ENCODE results near the gene MPP7. TPM values are rescaled to one million over a fixed set of nuclear protein-coding genes. Genes with fewer than 3 reads are reported as not detected.

MPP7 gene
- total RNA-seq, 1 experiment from 2014 or later = 3.2 TPM

DNA sequence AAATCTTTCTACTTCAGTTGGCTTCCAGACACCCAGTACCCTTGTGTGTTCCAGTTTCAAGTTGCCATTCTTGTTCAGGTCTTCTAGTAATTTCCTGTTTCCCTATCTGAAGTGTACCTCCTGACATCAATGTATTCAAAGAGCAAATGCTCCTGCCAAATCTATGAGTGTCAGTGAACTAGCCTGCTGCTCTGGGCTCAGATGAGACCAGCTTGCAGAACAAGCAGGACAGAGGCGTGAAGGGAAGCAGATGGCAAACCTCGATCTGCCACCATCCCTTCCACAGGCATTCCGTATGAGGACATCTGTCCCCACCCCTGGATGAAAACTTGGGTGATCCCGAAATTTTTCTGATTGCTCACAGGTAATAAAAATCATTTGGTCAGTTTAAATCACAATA, 4.4 kb upstream of the MPP7 start:
- no peak for DNase-seq (ENCODE audit: low read depth)

DNA sequence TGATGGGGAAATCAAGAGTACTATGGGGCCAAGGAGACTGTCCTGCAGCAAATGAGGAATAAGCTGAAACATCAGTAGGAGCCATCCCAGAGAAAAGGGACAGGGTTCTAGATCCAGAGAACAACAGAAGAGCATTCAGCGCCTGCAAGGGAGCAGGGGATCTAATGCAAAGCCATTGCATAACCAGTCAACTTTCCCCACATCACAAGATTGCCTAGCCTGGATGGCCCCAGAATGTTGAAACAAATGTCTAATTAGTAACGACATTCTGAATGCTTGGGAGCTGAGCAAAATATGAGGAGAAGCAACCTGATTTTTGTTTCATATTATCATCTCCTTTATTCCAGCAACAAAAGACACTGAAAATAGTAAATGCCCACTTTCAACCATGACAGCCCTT, 2.7 kb upstream of the MPP7 start:
- no peak for DNase-seq (ENCODE audit: low read depth)

DNA sequence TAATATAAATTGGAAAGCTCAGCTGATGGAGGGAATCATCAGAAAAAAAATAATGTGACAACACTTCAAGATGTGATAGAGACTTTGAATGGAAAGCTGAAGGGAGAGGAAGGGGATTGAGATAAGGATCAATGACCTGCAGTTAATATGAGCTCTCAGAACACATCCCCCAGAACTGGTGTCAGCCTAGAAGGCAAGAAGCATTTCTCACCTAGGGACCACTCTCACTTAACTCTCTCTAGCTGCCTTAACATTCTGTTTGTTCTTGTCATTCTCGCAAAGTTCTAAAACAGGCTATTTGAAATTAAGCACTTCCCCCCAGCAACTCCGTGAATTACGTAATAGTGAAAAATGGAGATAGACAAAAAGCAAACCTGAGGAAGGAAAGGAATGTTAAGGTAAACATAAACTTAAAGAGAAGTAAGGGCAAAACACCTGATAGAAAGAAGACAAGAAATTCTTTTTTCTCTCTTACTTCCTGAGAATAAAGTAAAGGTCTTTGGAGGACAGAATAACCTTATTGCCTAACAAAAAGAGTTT, 1.2 kb upstream of the MPP7 start:
- no peak for DNase-seq (ENCODE audit: low read depth)

GRCh38 chr10:28302012-28302637, 739 bp downstream of the MPP7 start:
- DNase-seq (ENCODE audit: low read depth) = peak; percentile 53

- DNase-seq (ENCODE audit: low read depth) = peak; percentile 24
Measured at GRCh38 chr10:28300027-28300426, 2.8 kb downstream of the MPP7 start.

DNA sequence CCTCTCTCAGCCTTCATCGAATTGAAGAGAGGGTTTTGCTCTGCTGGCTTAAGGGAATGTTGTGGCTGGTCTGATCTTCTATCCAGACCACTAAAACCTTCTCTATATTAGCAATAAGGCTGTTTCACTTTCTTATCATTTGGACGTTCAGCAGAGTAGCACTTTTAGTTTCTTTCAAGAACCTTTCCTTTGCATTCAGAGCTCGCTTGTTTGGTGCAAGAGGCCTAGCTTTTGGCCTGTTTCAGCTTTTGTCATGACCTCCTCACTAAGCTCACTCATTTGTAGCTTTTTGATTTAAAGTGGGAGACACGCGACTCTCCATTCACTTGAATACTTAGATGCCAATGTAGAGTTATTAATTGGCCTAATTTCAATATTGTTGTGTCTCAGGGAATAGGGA, 3.9 kb downstream of the MPP7 start:
- no peak for DNase-seq (ENCODE audit: low read depth)

GRCh38 chr10:28296023-28296422, 6.8 kb downstream of the MPP7 start:
- DNase-seq (ENCODE audit: low read depth) = no peak

GRCh38 chr10:28295336-28295735, 7.5 kb downstream of the MPP7 start:
- DNase-seq (ENCODE audit: low read depth) = no peak

- DNase-seq (ENCODE audit: low read depth) = no peak
Measured at GRCh38 chr10:28294809-28295208, 8.1 kb downstream of the MPP7 start.

- no peak for DNase-seq (ENCODE audit: low read depth)
Measured at GRCh38 chr10:28294169-28294532, 8.7 kb downstream of the MPP7 start.

DNA sequence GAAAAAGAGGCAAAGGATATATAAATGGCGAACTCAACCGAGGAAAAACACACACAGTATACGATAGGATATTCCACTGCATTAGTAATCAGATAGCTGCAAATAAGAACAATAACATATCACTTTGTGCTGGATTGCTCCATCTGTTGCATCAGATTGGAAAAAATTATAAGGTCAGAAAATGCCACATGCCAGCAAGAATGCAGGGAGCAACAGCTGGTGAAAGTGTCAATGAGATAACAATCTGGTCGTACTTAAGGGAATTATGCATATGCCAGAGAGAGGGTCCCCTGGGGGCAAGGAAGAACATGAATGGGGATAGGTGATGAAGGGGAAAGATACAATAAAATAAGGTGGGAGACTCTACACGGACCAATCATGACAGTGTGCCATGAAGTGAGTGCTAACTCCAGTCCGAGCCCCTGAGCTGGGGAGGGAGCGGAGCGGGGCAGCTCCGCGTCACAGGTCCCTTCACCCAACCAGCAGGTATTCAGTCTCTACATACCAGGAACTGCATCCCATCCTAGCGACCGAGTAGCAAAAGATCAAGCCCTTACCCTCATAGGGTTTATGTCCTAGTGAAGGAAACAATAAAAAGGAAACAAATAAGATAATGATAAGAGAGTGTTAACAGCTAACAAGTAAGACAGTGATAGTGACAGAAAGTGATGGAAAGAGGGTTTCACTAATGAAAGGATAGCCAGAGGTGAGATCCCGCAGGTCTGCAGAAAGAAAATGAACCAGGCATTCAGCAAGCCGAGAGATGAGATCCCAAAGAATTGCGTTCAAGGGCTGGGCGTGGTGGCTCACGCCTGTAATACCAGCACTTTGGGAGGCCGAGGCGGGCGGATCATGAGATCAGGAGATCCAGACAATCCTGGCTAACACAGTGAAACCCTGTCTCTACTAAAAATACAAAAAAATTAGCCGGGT, 9.4 kb downstream of the MPP7 start:
- DNase-seq (ENCODE audit: low read depth) = peak; percentile 81

- DNase-seq (ENCODE audit: low read depth) = peak; percentile 82
Measured at GRCh38 chr10:28291881-28292297, 11.0 kb downstream of the MPP7 start.

DNA sequence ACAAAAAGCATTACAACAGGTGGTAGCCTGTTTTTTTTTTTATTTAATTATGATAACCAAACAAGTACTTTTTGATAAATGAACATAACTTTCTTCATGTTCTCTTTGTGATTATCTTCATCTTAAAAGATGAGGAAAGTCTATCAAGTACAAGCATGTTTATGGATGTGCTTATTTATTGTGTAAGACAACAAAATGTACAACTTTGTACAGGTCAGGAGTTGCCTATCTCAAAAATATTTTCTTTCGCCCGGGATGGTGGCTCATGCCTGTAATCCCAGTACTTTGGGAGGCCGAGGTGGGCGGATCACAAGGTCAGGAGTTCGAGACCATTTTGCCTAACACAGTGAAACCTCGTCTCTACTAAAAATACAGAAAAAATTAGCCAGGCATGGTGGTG, 17.0 kb downstream of the MPP7 start:
- no peak for DNase-seq (ENCODE audit: low read depth)

- DNase-seq (ENCODE audit: low read depth) = peak; percentile 8
Measured at GRCh38 chr10:28284126-28284525, 18.7 kb downstream of the MPP7 start.

GRCh38 chr10:28283251-28283650, 19.6 kb downstream of the MPP7 start:
- no peak for DNase-seq (ENCODE audit: low read depth)

DNA sequence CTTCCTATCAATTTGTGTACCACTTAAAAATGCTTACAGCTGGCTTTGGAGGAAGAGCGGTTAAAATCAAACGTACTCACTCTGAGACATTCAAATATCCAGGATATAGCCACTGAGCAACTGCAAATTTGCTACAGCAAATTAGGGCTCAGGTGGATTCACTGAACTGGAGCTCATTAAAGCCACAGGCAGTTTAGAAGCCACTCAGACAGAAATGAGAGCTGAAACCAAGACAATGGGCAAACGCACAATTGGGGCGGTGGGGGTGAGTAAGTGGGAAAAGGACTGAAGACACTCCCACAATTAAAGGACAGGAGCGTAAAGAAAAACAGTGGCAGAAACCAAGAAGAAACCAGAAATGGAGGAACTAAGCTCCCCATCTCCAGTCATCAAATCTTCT, 20.5 kb downstream of the MPP7 start:
- no peak for DNase-seq (ENCODE audit: low read depth)

GRCh38 chr10:28281726-28282315, 21.0 kb downstream of the MPP7 start:
- peak; percentile 17 for DNase-seq (ENCODE audit: low read depth)

DNA sequence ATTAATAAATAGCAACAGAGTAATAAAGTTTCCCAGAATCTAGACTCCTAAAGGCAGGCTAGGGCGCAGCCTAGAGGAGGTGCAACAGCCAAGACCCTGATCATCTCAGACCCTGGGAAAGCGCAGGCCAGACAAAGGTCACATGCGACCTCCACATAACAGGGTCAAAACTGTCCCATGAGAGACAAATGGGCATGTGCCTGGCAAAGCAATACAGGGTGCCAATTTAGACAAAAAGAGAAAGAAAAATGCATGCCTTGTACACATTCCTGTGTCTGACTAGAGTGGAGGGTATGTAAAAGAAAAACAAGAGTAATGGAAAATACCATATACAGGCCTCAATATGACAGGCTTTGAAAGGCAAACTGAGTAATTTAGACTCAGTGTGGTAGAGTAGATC, 22.2 kb downstream of the MPP7 start:
- peak; percentile 35 for DNase-seq (ENCODE audit: low read depth)

- no peak for DNase-seq (ENCODE audit: low read depth)
Measured at GRCh38 chr10:28279878-28280277, 23.0 kb downstream of the MPP7 start.

GRCh38 chr10:28278842-28279241, 24.0 kb downstream of the MPP7 start:
- no peak for DNase-seq (ENCODE audit: low read depth)

DNA sequence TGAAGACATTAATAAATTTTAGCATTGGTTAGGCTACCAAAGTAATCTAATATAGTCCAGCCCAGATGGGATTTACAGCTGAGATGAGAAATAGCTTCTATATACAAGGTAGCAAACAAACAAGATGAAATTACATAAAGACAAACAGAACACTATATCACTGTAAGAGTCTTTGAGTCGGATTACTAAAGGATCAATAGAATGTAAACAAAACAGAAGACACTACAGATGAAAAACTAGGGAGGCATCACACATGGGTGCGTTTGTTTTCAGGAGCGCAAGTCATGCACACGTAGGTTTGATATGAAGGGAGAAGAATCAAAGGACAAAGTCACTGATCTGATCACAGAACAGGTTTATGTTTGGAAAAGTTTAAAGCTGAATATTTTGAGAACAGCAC, 26.5 kb downstream of the MPP7 start:
- DNase-seq (ENCODE audit: low read depth) = no peak

DNA sequence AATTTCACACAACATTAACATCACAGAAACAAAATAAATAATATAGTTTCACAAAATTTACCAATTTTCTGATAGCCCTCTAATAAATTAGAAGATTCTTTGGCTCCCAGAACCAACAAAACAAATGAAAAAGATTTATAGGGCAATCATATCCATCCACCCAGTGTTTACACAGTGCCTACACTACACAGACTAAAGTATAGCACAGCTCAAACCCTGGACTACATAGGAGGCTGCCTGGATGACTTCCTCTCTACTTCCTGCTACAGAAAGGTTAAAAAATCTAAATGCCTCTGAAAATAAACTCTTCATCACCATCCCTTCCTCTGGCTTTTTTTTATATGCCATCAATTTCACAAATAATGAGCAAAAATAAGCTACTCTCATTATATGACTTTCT, 28.4 kb downstream of the MPP7 start:
- DNase-seq (ENCODE audit: low read depth) = no peak
